AG04450 (cell line): ENCODE results near the gene BAZ2B. TPM values are rescaled to one million over a fixed set of nuclear protein-coding genes. Genes with fewer than 3 reads are reported as not detected.

Experiments used
- CTCF ChIA-PET: fragments of 300-600, 350-600 bp; formaldehyde crosslinking; extraction: SDS; loops from one replicate; lab custom pipeline; 2022; ENCODE audit warnings: antibody characterized with exemption, inconsistent platforms; lab: Charles Lee
- POLR2A ChIA-PET: fragments of 350-600 bp; formaldehyde crosslinking; extraction: SDS; loops from one replicate; lab custom pipeline; 2021; ENCODE audit warnings: antibody characterized with exemption, inconsistent platforms; lab: Yijun Ruan, JAX
- DNase-seq: peaks from one replicate; pipeline ENCODE4 v3.0.0-alpha.2; 2011; ENCODE audit warnings: low read depth, low spot score
- H3K27ac ChIP-seq: one replicate; pipeline ENCODE4 v1.5.1; 2012; ENCODE audit warnings: low read depth, low read length, control low read depth
- H3K27me3 ChIP-seq: one replicate; pipeline ENCODE4 v1.6.0; 2012; ENCODE audit warnings: low read length; ENCODE audit not compliant: control insufficient read depth, insufficient read depth
- H3K4me3 ChIP-seq: 2 replicates; pipeline ENCODE4 v1.5.1; 2011; ENCODE audit warnings: mild to moderate bottlenecking, low read depth, low read length, control low read depth
- H3K9me3 ChIP-seq: 2 replicates; pipeline ENCODE4 v1.5.1; 2012; ENCODE audit warnings: low read length; ENCODE audit not compliant: control insufficient read depth, insufficient read depth
- CTCF ChIP-seq: IDR thresholded peaks from 2 replicates; pipeline ENCODE4 v1.5.1; 2011; ENCODE audit warnings: low read depth, low read length, control low read depth, inconsistent platforms
- polyA plus RNA-seq: library from polyadenylated mRNA; depleted of rRNA; stranded (reverse); fragments of >200 nt; gene quantifications from 2 replicates; pipeline ENCODE4 v1.2.3, GENCODE V29; 2011

The BAZ2B gene
- polyA plus RNA-seq, 1 experiment = 44.7 TPM

GRCh38 chr2:159317392-159318088 is 298.8 kb downstream of the BAZ2B start:
- Histone ChIP-seq H3K9me3 (no peaks in the 10 kb centered on the region), H3K4me3 (no peak overlapping the region), H3K27me3 (no peaks in the 10 kb centered on the region), H3K27ac (no peak overlapping the region)
- no peak for DNase-seq
- POLR2A ChIA-PET = no interaction called here
- CTCF ChIA-PET = no interaction called here
- TF ChIP-seq CTCF = no peak

GRCh38 chr2:159307942-159308341 is 308.4 kb downstream of the BAZ2B start:
- TF ChIP-seq CTCF = no peak
- CTCF ChIA-PET = no interaction called here

GRCh38 chr2:159300586-159300985 is 315.8 kb downstream of the BAZ2B start:
- Histone ChIP-seq H3K4me3 (no peak overlapping the region), H3K27me3 (no peaks in the 10 kb centered on the region), H3K27ac (no peak overlapping the region), H3K9me3 (no peaks in the 10 kb centered on the region)
- no peak for TF ChIP-seq CTCF
- POLR2A ChIA-PET = no interaction called here
- CTCF ChIA-PET = no interaction called here
- DNase-seq = no peak

More at GRCh38 chr2:159307942-159308341, 308.4 kb downstream of the BAZ2B start:
- H3K27me3 ChIP-seq = no peaks in the 10 kb centered on the region
- DNase-seq = no peak
- POLR2A ChIA-PET = no interaction called here
- H3K4me3 ChIP-seq = no peak overlapping the region
- no peak overlapping the region for H3K27ac ChIP-seq
- no peaks in the 10 kb centered on the region for H3K9me3 ChIP-seq

GRCh38 chr2:159298967-159299366 is 317.4 kb downstream of the BAZ2B start:
- ChIA-PET POLR2A (no interaction called here), CTCF (no interaction called here)
- DNase-seq = no peak
- no peaks in the 10 kb centered on the region for H3K27me3 ChIP-seq
- TF ChIP-seq CTCF = no peak
- no peak overlapping the region for H3K4me3 ChIP-seq
- H3K27ac ChIP-seq = no peak overlapping the region
- H3K9me3 ChIP-seq = no peaks in the 10 kb centered on the region

GRCh38 chr2:159297042-159297707 is 319.2 kb downstream of the BAZ2B start:
- POLR2A ChIA-PET = no interaction called here

More at GRCh38 chr2:159297042-159297707, 319.2 kb downstream of the BAZ2B start:
- H3K4me3 ChIP-seq = no peak overlapping the region
- CTCF ChIA-PET = no interaction called here
- no peak overlapping the region for H3K27ac ChIP-seq
- TF ChIP-seq CTCF = no peak
- DNase-seq = no peak
- no peaks in the 10 kb centered on the region for H3K27me3 ChIP-seq
- H3K9me3 ChIP-seq = no peaks in the 10 kb centered on the region
